ENCODE results near the gene CCS.
"Not testable (repeated sequence)": the region's sequence is repeated elsewhere in the genome, so short reads cannot be mapped to it uniquely, and the experiment has no call there.

The CCS gene

GRCh38 chr11:66595245-66595904 lies 2.4 kb downstream of the CCS start:
- DNase-seq (ENCODE audit: insufficient read length, low spot score) = no peak
- no peak for FAIRE-seq
- no peak for TF ChIP-seq CTCF (IDR thresholded peaks at IDR 0.05; ENCODE audit: insufficient read depth, missing control alignments)

GRCh38 chr11:66598993-66599392 lies 6.0 kb downstream of the CCS start:
- no peak for FAIRE-seq
- no peak for DNase-seq (ENCODE audit: insufficient read length, low spot score)
- TF ChIP-seq CTCF (IDR thresholded peaks at IDR 0.05; ENCODE audit: insufficient read depth, missing control alignments) = no peak

- FAIRE-seq (no peak), DNase-seq (ENCODE audit: insufficient read length, low spot score) (no peak)
- no peak for TF ChIP-seq CTCF (IDR thresholded peaks at IDR 0.05; ENCODE audit: insufficient read depth, missing control alignments)
Observed at GRCh38 chr11:66600219-66600618, 7.2 kb downstream of the CCS start.

GRCh38 chr11:66600631-66601233 lies 7.7 kb downstream of the CCS start:
- no peak for TF ChIP-seq CTCF (IDR thresholded peaks at IDR 0.05; ENCODE audit: insufficient read depth, missing control alignments)
- no peak for FAIRE-seq
- no peak for DNase-seq (ENCODE audit: insufficient read length, low spot score)

GRCh38 chr11:66603072-66603471 lies 10.1 kb downstream of the CCS start:
- no peak for TF ChIP-seq CTCF (IDR thresholded peaks at IDR 0.05; ENCODE audit: insufficient read depth, missing control alignments)
- FAIRE-seq (no peak), DNase-seq (ENCODE audit: insufficient read length, low spot score) (no peak)

GRCh38 chr11:66604155-66604554 lies 11.2 kb downstream of the CCS start:
- no peak for FAIRE-seq
- no peak for DNase-seq (ENCODE audit: insufficient read length, low spot score)
- no peak for TF ChIP-seq CTCF (IDR thresholded peaks at IDR 0.05; ENCODE audit: insufficient read depth, missing control alignments)

GRCh38 chr11:66606608-66607007 lies 13.6 kb downstream of the CCS start:
- FAIRE-seq; DNase-seq (ENCODE audit: insufficient read length, low spot score): not testable (repeated sequence)
